Measurements from ENCODE around the gene MELTF.
"Not testable (repeated sequence)": the region's sequence is repeated elsewhere in the genome, so short reads cannot be mapped to it uniquely, and the experiment has no call there.

The MELTF gene

GRCh38 chr3:197029511-197030167, at the start of gene MELTF:
Gene MELTF, minus strand, starts transcription at chr3:197029817. Its CDS starts 115 bp downstream, at chr3:197029702.
- peak; percentile 48 for DNase-seq (ENCODE audit: low read depth)

DNA sequence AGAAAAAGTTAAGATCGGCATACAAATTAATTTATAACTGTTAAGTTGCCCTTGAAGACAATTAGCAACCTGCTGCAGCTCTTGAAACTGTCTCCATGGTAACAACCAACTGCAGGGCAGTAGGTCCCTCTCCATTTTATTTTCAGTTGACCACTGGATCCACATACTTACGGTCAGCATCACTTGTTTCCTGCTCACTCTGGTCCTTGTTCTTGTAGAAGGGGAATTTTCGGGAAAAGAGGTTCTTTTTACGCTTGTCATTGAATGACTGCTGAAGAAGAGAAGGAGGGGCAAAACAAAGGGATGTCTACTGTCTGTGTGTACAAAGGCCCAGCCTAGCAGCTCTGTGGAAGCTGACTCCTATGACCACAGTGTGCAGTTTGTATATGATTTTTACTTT, 46.8 kb upstream of the MELTF start:
- no peak for DNase-seq (ENCODE audit: low read depth)

DNA sequence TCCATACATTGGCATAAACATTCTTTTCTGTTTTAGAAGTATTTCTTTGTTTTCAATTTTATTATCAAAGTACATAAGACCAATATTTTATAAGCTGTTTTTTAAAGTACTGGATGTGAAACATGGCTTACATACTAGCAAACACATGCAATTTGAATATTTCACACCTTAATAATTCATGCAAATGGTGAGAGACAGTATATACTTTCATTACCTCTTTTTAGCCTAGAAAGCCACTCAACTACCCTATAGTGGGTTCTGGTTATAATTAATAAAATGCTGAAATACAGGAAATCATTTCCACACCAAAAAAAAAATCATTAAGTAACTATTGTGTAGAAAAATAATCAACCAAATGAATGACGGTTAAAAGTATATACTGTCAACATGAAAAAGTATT, 38.5 kb upstream of the MELTF start:
- DNase-seq (ENCODE audit: low read depth) = no peak

GRCh38 chr3:197064771-197065170, 35.2 kb upstream of the MELTF start:
- no peak for DNase-seq (ENCODE audit: low read depth)

DNA sequence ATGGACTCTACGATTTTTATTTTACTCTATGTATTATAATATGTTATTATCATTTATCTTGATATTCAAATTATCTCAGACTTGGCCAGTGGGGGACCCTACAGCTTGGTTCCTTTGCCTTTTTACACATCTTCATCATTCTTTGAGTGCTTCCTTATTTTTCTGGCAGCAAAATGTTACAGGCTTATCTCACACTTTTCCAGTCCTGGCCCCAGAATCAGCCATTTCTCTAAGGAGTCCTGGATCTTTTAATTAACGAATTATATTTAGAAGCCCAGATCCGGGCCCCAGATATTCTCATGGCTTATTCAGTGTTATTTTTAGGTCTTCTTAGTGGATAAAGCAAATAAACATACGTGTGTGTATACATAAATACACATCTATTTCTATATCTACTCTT, 32.8 kb upstream of the MELTF start:
- no peak for DNase-seq (ENCODE audit: low read depth)

DNA sequence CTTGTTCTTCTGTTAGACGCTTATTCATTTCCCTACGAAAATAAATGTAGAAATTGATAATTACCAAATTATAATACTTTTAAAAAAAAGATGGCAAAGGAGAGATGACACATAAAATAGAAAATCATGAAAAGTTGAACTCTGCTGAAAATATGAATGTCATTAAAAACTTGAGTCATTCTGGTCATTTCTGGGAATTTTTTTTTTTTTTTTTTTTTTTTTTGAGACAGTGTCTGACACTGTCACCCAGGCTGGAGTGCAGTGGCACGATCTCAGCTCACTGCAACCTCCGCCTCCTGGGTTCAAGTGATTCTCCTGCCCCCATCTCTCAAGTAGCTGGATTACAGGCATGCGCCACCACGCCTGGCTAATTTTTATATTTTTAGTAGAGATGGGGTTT, 22.0 kb upstream of the MELTF start:
- DNase-seq (ENCODE audit: low read depth) = not testable (repeated sequence)

- DNase-seq (ENCODE audit: low read depth) = no peak
These were observed 20.9 kb upstream of the MELTF start for GRCh38 chr3:197050511-197050910.

DNA sequence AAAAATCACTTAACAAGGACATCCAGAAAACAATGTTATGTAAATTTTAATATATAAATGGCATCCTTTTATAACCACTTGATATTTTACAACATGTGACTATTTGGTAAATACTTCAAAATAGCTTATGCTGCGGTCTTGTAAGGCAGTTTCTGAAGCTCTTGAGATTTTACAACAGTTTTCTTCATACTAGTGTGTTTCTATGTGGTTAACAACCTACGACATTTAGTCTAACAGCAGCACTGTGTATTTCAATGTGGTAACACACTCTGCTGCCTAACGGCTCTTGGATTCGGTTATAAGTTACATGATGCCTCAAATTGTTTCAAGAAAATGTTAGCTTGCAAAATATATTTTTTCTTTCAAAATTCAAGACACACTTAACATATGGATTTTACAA, 12.9 kb upstream of the MELTF start:
- no peak for DNase-seq (ENCODE audit: low read depth)

DNA sequence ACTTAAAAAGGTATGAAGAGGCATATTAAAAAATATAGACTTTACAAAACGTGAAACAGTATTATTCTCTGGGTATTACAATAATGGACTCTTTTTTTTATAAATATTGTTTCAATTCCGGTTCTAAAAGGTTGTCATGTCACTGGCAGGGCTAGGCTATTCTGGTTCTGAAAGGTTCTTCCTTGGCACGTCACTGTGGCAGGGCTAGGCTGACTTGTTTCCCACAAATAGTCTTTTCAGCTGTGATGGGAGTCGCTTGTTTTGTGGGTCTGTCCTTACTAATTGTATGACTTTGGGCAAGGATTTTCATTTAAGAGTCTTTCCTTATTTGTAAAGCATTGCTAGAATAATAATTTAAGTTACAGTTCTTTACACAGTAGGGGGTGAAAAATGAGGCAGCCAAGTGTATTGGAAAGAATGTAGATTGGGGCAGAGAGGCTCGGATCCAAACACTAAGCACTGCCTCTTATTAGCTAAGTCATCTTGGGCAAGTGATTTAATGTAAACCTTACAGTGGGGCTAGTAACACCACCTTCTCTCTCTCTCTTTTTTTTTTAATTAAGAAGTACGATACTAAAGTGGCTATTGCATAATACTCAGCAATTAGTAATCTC, 12.4 kb upstream of the MELTF start:
- no peak for DNase-seq (ENCODE audit: low read depth)

DNA sequence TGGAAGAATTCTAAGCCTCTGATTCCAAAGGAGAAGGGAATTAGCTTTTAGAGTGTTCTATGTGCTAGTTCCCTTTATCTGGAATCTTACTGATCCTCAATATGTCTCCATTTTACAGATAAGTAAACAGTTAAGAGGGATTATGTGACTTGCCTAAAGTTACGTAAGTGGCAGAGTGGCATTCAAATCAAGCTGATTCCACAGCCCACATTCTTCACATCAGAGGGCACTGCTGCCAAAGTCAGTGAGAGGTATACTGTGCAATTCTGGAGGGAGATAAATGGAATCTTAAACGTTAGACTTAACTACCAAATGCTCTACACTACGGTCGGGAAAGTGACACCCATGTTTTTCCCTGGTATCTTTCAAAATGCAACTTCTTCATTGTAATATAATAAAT, 11.0 kb upstream of the MELTF start:
- DNase-seq (ENCODE audit: low read depth) = no peak

GRCh38 chr3:197038679-197039462, 9.3 kb upstream of the MELTF start:
- no peak for DNase-seq (ENCODE audit: low read depth)

DNA sequence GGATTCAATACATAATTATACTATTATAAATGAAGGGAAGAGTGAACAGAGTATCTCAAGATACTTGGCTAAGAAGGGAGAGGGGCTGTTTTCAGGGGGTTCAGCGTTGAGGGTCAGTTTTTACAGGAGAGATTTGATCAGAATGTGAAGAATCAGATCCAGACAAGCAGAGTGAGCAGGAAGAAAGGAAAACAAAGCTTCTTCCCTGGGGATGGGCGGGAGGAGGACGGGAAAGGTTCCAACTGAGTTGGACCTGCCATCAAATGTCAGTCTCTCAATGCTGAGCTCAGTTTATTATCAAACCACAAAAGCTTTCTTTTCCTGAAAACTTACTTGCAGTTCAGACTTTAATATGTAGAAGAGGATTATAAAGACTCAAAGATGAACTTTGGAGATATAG, 6.0 kb upstream of the MELTF start:
- DNase-seq (ENCODE audit: low read depth) = no peak

- DNase-seq (ENCODE audit: low read depth) = not testable (repeated sequence)
These were observed 5.2 kb upstream of the MELTF start for GRCh38 chr3:197034778-197035177.

GRCh38 chr3:197033764-197034163, 4.1 kb upstream of the MELTF start:
- not testable (repeated sequence) for DNase-seq (ENCODE audit: low read depth)

- DNase-seq (ENCODE audit: low read depth) = no peak
These were observed 2.0 kb upstream of the MELTF start for GRCh38 chr3:197031315-197032285.

DNA sequence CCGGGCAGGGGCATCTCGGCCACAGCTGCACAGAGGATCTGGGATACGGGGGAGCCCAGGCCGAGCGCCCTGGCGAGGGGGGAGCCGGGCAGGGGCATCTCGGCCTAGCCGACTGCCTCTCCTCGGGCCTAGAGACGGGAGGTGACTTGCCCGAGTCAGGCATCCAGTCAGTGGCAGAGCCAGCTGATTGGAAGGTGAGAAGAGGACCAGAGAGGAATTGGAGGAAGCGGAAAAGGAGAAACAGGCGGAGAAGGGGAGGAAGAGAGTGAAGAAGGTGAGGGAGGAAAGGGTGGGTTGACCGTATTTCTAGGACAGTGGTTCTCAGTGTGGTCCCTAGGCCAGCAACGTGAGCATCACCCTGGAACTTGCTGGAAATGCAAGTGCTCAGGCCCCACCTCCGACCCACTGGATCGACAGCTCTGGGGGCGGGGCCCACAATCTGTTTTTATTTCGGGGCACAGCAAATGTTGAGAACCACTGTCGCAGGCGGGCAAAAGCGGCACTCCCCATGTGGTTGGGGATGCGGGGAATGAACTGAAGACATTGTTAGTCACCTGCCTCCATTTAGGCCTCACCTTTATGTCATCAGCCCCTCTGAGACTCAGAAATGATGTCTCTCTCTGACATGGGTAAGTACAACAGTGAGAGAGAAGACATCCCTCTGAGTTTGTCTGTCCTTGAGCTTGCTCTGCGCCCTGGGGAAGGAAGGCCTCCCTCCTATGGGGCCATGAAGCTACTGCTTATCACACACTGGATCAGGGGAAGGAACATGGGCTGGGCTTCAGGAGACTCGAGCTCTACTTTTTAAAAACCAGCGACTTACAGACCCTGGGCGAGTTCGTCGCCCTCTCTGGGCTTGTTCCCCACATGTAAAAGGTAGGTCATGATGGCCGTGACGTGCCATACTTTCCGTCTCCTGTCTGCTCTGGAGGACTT, 1.0 kb upstream of the MELTF start:
- DNase-seq (ENCODE audit: low read depth) = no peak

DNA sequence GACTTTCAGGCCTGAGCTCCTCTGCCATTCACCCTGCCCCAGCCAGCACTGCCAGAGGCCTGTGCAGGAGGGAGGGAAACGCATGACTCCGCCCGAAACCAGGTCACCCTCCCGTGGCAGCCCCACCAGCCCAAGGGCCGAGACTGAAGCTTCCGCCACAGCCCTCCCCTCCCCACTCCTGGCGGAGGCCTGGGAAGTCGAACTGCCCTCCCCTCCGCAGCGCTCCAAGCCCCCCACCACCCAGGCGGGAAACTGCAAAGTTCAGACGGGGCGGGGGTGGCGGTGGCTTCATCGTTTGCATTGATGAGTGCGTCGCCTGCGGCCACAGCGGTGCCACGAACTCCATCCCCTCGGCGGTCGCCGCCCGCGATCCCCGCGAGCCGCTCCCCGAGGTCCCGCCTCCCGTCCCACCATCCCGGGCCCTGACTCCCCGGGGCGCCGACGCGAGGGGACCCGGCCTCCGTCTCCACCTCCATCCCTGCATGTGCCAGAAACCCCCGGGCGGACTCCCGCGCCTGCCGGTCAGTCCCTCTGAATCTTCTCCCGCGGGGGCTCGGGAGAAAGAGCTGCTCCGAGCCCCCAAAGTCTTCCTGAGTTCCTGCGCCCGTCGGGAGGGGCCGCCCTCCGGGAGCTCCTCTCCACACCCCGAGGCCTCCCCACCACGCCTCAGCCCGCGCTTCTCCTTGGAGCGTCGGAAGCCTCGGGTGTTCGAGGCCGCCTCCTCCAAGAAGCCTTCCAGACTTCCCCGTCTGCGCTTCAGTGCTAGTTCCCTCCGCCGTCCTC, 698 bp downstream of the MELTF start:
- DNase-seq (ENCODE audit: low read depth) = no peak

- no peak for DNase-seq (ENCODE audit: low read depth)
These were observed 1.5 kb downstream of the MELTF start for GRCh38 chr3:197027896-197028727.
